Endodermal cell (in vitro differentiated cells): Measurements from ENCODE around the gene TFF1. TPM values are rescaled to one million over a fixed set of nuclear protein-coding genes. Genes with fewer than 3 reads are reported as not detected.

ENCODE experiments used
- DNase-seq: peaks from one replicate; pipeline ENCODE4 v3.0.0-alpha.2; 2017
- H3K27ac ChIP-seq: 2 replicates; pipeline ENCODE4 v1.5.1; 2013; ENCODE audit warnings: mild to moderate bottlenecking, low read depth, low read length, moderate library complexity
- H3K27me3 ChIP-seq: 2 replicates; pipeline ENCODE4 v1.6.1; 2013; ENCODE audit warnings: mild to moderate bottlenecking, low read length, moderate library complexity; ENCODE audit not compliant: insufficient read depth, control insufficient read depth, poor library complexity, severe bottlenecking
- H3K36me3 ChIP-seq: 2 replicates; pipeline ENCODE4 v1.7.0; 2013; ENCODE audit warnings: mild to moderate bottlenecking, low read length, moderate library complexity; ENCODE audit not compliant: control insufficient read depth, insufficient read depth
- H3K4me1 ChIP-seq: one replicate; pipeline ENCODE4 v1.7.0; 2013; ENCODE audit warnings: low read length; ENCODE audit not compliant: control insufficient read depth, insufficient read depth
- H3K4me3 ChIP-seq: 2 replicates; pipeline ENCODE4 v1.5.1; 2013; ENCODE audit warnings: mild to moderate bottlenecking, low read length, moderate library complexity
- H3K9ac ChIP-seq: 2 replicates; pipeline ENCODE4 v1.6.1; 2013; ENCODE audit warnings: mild to moderate bottlenecking, low read length, moderate library complexity; ENCODE audit not compliant: poor library complexity, severe bottlenecking; ENCODE audit errors: extremely low read depth
- H3K9me3 ChIP-seq: 2 replicates; pipeline ENCODE4 v1.6.1; 2013; ENCODE audit warnings: mild to moderate bottlenecking, low read length, moderate library complexity; ENCODE audit not compliant: control insufficient read depth
- H3K27ac Mint-ChIP-seq: 2 replicates; pipeline ENCODE4 v1.8.0; 2020; ENCODE audit warnings: mixed read lengths
- H3K27me3 Mint-ChIP-seq: 2 replicates; pipeline ENCODE4 v1.8.0; 2021; ENCODE audit warnings: mild to moderate bottlenecking, mixed read lengths; ENCODE audit not compliant: insufficient read depth
- H3K36me3 Mint-ChIP-seq: 2 replicates; pipeline ENCODE4 v1.8.0; 2020; ENCODE audit warnings: low read depth, mixed read lengths
- H3K4me1 Mint-ChIP-seq: 2 replicates; pipeline ENCODE4 v1.8.0; 2020; ENCODE audit warnings: mixed read lengths
- H3K4me3 Mint-ChIP-seq: 2 replicates; pipeline ENCODE4 v1.8.0; 2020; ENCODE audit warnings: mild to moderate bottlenecking, moderate library complexity, mixed read lengths
- H3K9me3 Mint-ChIP-seq: 2 replicates; pipeline ENCODE4 v1.8.0; 2020; ENCODE audit warnings: mild to moderate bottlenecking, mixed read lengths
- CTCF ChIP-seq: fragments of 200-600 bp; sonication (generic); conservative IDR thresholded peaks from 2 replicates; pipeline ENCODE4 v1.5.0; 2021; ENCODE audit warnings: antibody characterized with exemption, mild to moderate bottlenecking
- WGBS, 2 experiments: methylation state at CpG; one replicate each; pipeline versions ENCODE4 v1.1.5 to v1.1.7; 2013; ENCODE audit warnings: missing lambda C conversion rate in 2 of 2, mixed read lengths in 1 of 2; ENCODE audit not compliant: insufficient coverage in 1 of 2, insufficient read length in 1 of 2; 5-methylcytosine and 5-hydroxymethylcytosine counted together
- total RNA-seq, 2 donors: library from RNA; stranded (reverse); fragmentation: NEBNext Ultra II Directional in 1 of 2; extraction: Animal tissue kit (Norgen Biotek cat#: 25700) in 1 of 2; gene quantifications; 2 replicates in 1 of 2; 3 replicates in 1 of 2; pipeline ENCODE4 v1.2.1, GENCODE V29; 2021

TFF1 gene
- total RNA-seq, 2 donors from 2014 or later = 1.6 to 3.7 TPM

GRCh38 chr21:42384156-42384945, 18.0 kb upstream of the TFF1 start:
- H3K27me3 Mint-ChIP-seq = peaks cover 7% of the 10 kb centered on the region
- no peak overlapping the region for H3K4me3 ChIP-seq
- no peaks in the 10 kb centered on the region for H3K9me3 ChIP-seq
- peak; percentile 25 for TF ChIP-seq CTCF
- no peak overlapping the region for H3K27ac ChIP-seq
- whole genome bisulfite sequencing, 2 experiments = 93% methylated on average over 5 to 8 of the region's 8 CpGs
- no peak overlapping the region for H3K9ac ChIP-seq
- H3K4me1 ChIP-seq = no peaks in the 10 kb centered on the region
- H3K36me3 Mint-ChIP-seq = no peaks in the 10 kb centered on the region
- no peak overlapping the region for H3K4me3 Mint-ChIP-seq
- H3K27me3 ChIP-seq = no peaks in the 10 kb centered on the region
- DNase-seq = no peak
- no peak overlapping the region for H3K27ac Mint-ChIP-seq
- peaks cover 10% of the 10 kb centered on the region for H3K9me3 Mint-ChIP-seq
- H3K4me1 Mint-ChIP-seq = peaks cover 6% of the 10 kb centered on the region
- no peaks in the 10 kb centered on the region for H3K36me3 ChIP-seq

- no peak overlapping the region for H3K27ac Mint-ChIP-seq
- peaks cover 10% of the 10 kb centered on the region for H3K9me3 Mint-ChIP-seq
- no peak overlapping the region for H3K27ac ChIP-seq
- DNase-seq = no peak
- TF ChIP-seq CTCF = no peak
- no peaks in the 10 kb centered on the region for H3K36me3 ChIP-seq
- peaks cover 7% of the 10 kb centered on the region for H3K27me3 Mint-ChIP-seq
- no peak overlapping the region for H3K4me3 Mint-ChIP-seq
- no peaks in the 10 kb centered on the region for H3K36me3 Mint-ChIP-seq
- H3K9ac ChIP-seq = no peak overlapping the region
- H3K4me1 ChIP-seq = no peaks in the 10 kb centered on the region
- no peaks in the 10 kb centered on the region for H3K27me3 ChIP-seq
- H3K4me1 Mint-ChIP-seq = no peaks in the 10 kb centered on the region
- H3K9me3 ChIP-seq = no peaks in the 10 kb centered on the region
- H3K4me3 ChIP-seq = no peak overlapping the region
- 81 to 100% methylated on average over 1 to 5 of the region's 6 CpGs for WGBS, 2 experiments
Measured at GRCh38 chr21:42383331-42383730, 17.0 kb upstream of the TFF1 start.

DNA sequence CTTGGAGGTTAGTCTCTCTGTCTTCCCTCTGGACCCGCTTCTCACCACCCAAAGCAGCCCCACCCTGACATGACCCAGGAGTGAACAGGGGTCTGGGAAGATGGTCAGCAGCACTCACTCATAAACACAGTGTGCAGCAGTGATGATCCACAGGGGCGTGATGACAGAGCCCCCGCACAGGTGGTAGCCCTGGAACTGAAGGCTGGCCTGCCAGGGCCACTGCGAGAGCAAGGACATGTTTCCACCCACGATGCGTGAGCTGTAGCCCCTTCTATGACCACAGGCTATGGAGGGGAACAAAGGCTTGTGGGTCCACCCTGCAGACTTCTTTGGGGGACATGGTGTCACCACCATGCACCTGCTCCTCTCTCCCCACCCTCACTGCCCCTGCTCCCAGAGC, 16.6 kb upstream of the TFF1 start:
- WGBS, 2 experiments = 89 to 96% methylated on average over 6 of the region's 6 CpGs
- Histone ChIP-seq H3K4me1 (no peaks in the 10 kb centered on the region), H3K27ac (no peak overlapping the region), H3K27me3 (no peaks in the 10 kb centered on the region), H3K4me3 (no peak overlapping the region), H3K9ac (no peak overlapping the region), H3K36me3 (no peaks in the 10 kb centered on the region), H3K9me3 (no peaks in the 10 kb centered on the region)
- Mint-ChIP-seq H3K9me3 (peaks cover 10% of the 10 kb centered on the region), H3K4me1 (no peaks in the 10 kb centered on the region), H3K36me3 (no peaks in the 10 kb centered on the region), H3K27me3 (peaks cover 7% of the 10 kb centered on the region), H3K27ac (no peak overlapping the region), H3K4me3 (no peak overlapping the region)
- no peak for TF ChIP-seq CTCF
- no peak for DNase-seq
